HCT116 (cell line): ENCODE results near the gene SCARF2. TPM values are rescaled to one million over a fixed set of nuclear protein-coding genes. Genes with fewer than 3 reads are reported as not detected.

Experiments used
- ATAC-seq: fragments of 200-7000 bp; cut with Tn5 transposase; 2 replicates; pipeline ENCODE4 v1.9.1; 2020; ENCODE audit warnings: mild to moderate bottlenecking, moderate library complexity
- BruUV-seq: library from RNA; stranded (reverse); fragments of 400-500 nt; replicated peaks from 2 replicates; lab custom pipeline; 2021; lab: Mats Ljungman, UMichigan
- CTCF ChIA-PET: fragments of 300-600 bp; sonication (Branson Sonifier 250); formaldehyde crosslinking; loops from one replicate; lab custom pipeline; 2021; ENCODE audit warnings: antibody characterized with exemption; lab: Charles Lee
- POLR2A ChIA-PET: fragments of 300-600, 350-600 bp; sonication (Branson Sonifier 250); formaldehyde crosslinking; loops from one replicate; lab custom pipeline; 2021; ENCODE audit warnings: antibody characterized with exemption; lab: Charles Lee
- RAD21 ChIA-PET, 2 experiments: fragments of 300-600 bp; sonication (Branson Sonifier 250); formaldehyde crosslinking; loops; one replicate each; lab custom pipeline; 2023; ENCODE audit warnings: low total read pairs in 2 of 2; ENCODE audit not compliant: uncharacterized antibody in 2 of 2, unreplicated experiment in 2 of 2, low non-redundant PET in 1 of 2; lab: Charles Lee
- DNase-seq: peaks from one replicate; pipeline ENCODE4 v3.0.0-alpha.2; 2010; ENCODE audit warnings: low read depth, low spot score
- H2AFZ ChIP-seq: fragments of 200-600 bp; shearing (Covaris generic), sonication (generic); 2 replicates; pipeline ENCODE4 v1.6.1; 2017; ENCODE audit warnings: low read depth, mixed run types, mixed read lengths, antibody characterized with exemption, low read length; ENCODE audit not compliant: poor library complexity, severe bottlenecking
- H3K27ac ChIP-seq: 2 replicates; pipeline ENCODE4 v1.5.1; 2012; ENCODE audit warnings: low read depth, low read length
- H3K27me3 ChIP-seq: fragments of 200-600 bp; sonication (generic); 2 replicates; pipeline ENCODE4 v1.6.1; 2016; ENCODE audit warnings: mixed run types, low read length, mixed read lengths; ENCODE audit not compliant: insufficient read depth
- H3K36me3 ChIP-seq, 2 experiments: fragments of 200-500 bp in 1 of 2; fragments of 200-600 bp in 1 of 2; sonication (Bioruptor generic) in 1 of 2; sonication (generic) in 1 of 2; 2 replicates each; pipeline versions ENCODE4 v1.5.1 to v1.6.1; 2014 to 2016; ENCODE audit warnings: low read length in 2 of 2, inconsistent platforms in 1 of 2, mixed read lengths in 1 of 2, mixed run types in 1 of 2; ENCODE audit not compliant: insufficient read depth in 2 of 2, control insufficient read depth in 1 of 2
- H3K4me1 ChIP-seq, 2 experiments: fragments of 200-600 bp in 1 of 2; sonication (generic) in 1 of 2; 2 replicates each; pipeline versions ENCODE4 v1.5.1 to v1.6.1; 2012 to 2017; ENCODE audit warnings: low read length in 2 of 2, inconsistent platforms in 1 of 2, mild to moderate bottlenecking in 1 of 2, mixed read lengths in 1 of 2, mixed run types in 1 of 2, moderate library complexity in 1 of 2; ENCODE audit not compliant: insufficient read depth in 2 of 2, control insufficient read depth in 1 of 2
- H3K4me2 ChIP-seq: fragments of 200-600 bp; sonication (generic); 2 replicates; pipeline ENCODE4 v1.6.1; 2017; ENCODE audit warnings: mixed run types, low read length, mixed read lengths
- H3K4me3 ChIP-seq, 2 experiments: fragments of 200-600 bp in 1 of 2; sonication (generic) in 1 of 2; replicated peaks in 1 of 2; 2 replicates each; pipeline ENCODE4 v1.5.1; 2011 to 2016; ENCODE audit warnings: low read length in 2 of 2, control low read depth in 1 of 2, low read depth in 1 of 2, mild to moderate bottlenecking in 1 of 2, mixed read lengths in 1 of 2, mixed run types in 1 of 2
- H3K79me2 ChIP-seq: fragments of 200-600 bp; sonication (generic); 2 replicates; pipeline ENCODE4 v1.6.1; 2017; ENCODE audit warnings: mild to moderate bottlenecking, mixed run types, low read length, moderate library complexity, mixed read lengths; ENCODE audit not compliant: insufficient read depth
- H3K9ac ChIP-seq: fragments of 200-600 bp; sonication (generic); 2 replicates; pipeline ENCODE4 v1.6.1; 2016; ENCODE audit warnings: low read length, mixed read lengths
- H3K9me2 ChIP-seq: fragments of 200-600 bp; sonication (generic), shearing (Covaris generic); 2 replicates; pipeline ENCODE4 v1.6.1; 2017; ENCODE audit warnings: mixed run types, mild to moderate bottlenecking, moderate library complexity; ENCODE audit not compliant: insufficient read depth
- H3K9me3 ChIP-seq, 2 experiments: fragments of 200-500 bp in 1 of 2; fragments of 200-600 bp in 1 of 2; sonication (Bioruptor generic) in 1 of 2; sonication (generic) in 1 of 2; 2 replicates each; pipeline ENCODE4 v1.6.1; 2014 to 2017; ENCODE audit warnings: low read length in 2 of 2, mixed read lengths in 2 of 2, inconsistent platforms in 1 of 2, low read depth in 1 of 2, mild to moderate bottlenecking in 1 of 2, mixed run types in 1 of 2, moderate library complexity in 1 of 2; ENCODE audit not compliant: control insufficient read depth in 1 of 2, insufficient read depth in 1 of 2
- H4K20me1 ChIP-seq: fragments of 200-600 bp; sonication (generic), shearing (Covaris generic); 2 replicates; pipeline ENCODE4 v1.6.1; 2017; ENCODE audit warnings: mixed run types, mild to moderate bottlenecking, moderate library complexity; ENCODE audit not compliant: insufficient read depth
- CBX3 ChIP-seq: IDR thresholded peaks from 2 replicates; pipeline ENCODE4 v1.6.1; 2012; ENCODE audit warnings: low read depth
- CEBPB ChIP-seq: IDR thresholded peaks from 2 replicates; pipeline ENCODE4 v1.6.1; 2012; ENCODE audit warnings: low read depth
- EGR1 ChIP-seq: IDR thresholded peaks from 2 replicates; pipeline ENCODE4 v1.6.1; 2012; ENCODE audit warnings: low read depth
- EZH2phosphoT487 ChIP-seq: fragments of 200-600 bp; IDR thresholded peaks from 2 replicates; pipeline ENCODE4 v1.6.1; 2018; ENCODE audit warnings: antibody characterized with exemption, borderline replicate concordance
- FOSL1 ChIP-seq: IDR thresholded peaks from 2 replicates; pipeline ENCODE4 v1.6.1; 2012; ENCODE audit warnings: low read depth
- MAX ChIP-seq: IDR thresholded peaks from 2 replicates; pipeline ENCODE4 v1.6.1; 2012
- POLR2A ChIP-seq: IDR thresholded peaks from 2 replicates; pipeline ENCODE4 v1.7.0; 2011; ENCODE audit warnings: borderline replicate concordance; ENCODE audit not compliant: insufficient read depth, insufficient read length; ENCODE audit errors: extremely low read depth
- POLR2AphosphoS5 ChIP-seq: IDR thresholded peaks from 2 replicates; pipeline ENCODE4 v1.6.1; 2011; ENCODE audit warnings: mild to moderate bottlenecking, low read depth, low read length, moderate library complexity
- SIN3A ChIP-seq: IDR thresholded peaks from 2 replicates; pipeline ENCODE4 v1.6.1; 2012; ENCODE audit warnings: low read depth
- TCF7L2 ChIP-seq: IDR thresholded peaks from 2 replicates; pipeline ENCODE4 v1.7.0; 2011; ENCODE audit warnings: borderline replicate concordance, inconsistent platforms; ENCODE audit not compliant: insufficient read depth, insufficient read length; ENCODE audit errors: extremely low read depth
- ZBTB33 ChIP-seq: IDR thresholded peaks from 2 replicates; pipeline ENCODE4 v1.6.1; 2011; ENCODE audit warnings: mild to moderate bottlenecking, low read length, moderate library complexity; ENCODE audit not compliant: insufficient replicate concordance; ENCODE audit errors: extremely low read depth
- ZNF274 ChIP-seq: fragments of 200-500 bp; sonication (Bioruptor generic); IDR thresholded peaks from 2 replicates; pipeline ENCODE4 v1.6.1; 2014; ENCODE audit warnings: mild to moderate bottlenecking, low read depth, low read length, inconsistent platforms
- intact Hi-C: fragments of 100-400 bp; cut with micrococcal nuclease; formaldehyde crosslinking; loops from 2 replicates; pipeline ENCODE4 v1.10.0; 2022
- total RNA-seq: library from RNA; stranded (reverse); gene quantifications from one replicate; pipeline ENCODE4 v1.2.1, GENCODE V29; 2021; ENCODE audit not compliant: unreplicated experiment
- TF ChIP-seq, protein P1 (sequence below): IDR thresholded peaks from 2 replicates; pipeline ENCODE4 v1.6.1; 2012

SCARF2 gene
- total RNA-seq, 1 experiment from 2014 or later: 2.5 TPM

- H3K4me2 ChIP-seq: no peak overlapping the region
- H4K20me1 ChIP-seq: no peaks in the 10 kb centered on the region
- BruUV-seq: no TSS peak
- ATAC-seq (no peak), DNase-seq (no peak)
- H3K27ac ChIP-seq: no peak overlapping the region
- POLR2A ChIA-PET: no interaction called here
- no peaks in the 10 kb centered on the region for H3K9me3 ChIP-seq
- H3K79me2 ChIP-seq: no peaks in the 10 kb centered on the region
- CTCF ChIA-PET: no interaction called here
- no peak overlapping the region for H3K4me3 ChIP-seq
- intact Hi-C loops: no loop called here
- H3K27me3 ChIP-seq: no peaks in the 10 kb centered on the region
- no peaks in the 10 kb centered on the region for H3K9me2 ChIP-seq
- no peak overlapping the region for H3K9ac ChIP-seq
- no peak for TF ChIP-seq POLR2AphosphoS5
- RAD21 ChIA-PET: no interaction called here
- H3K4me1 ChIP-seq: no peaks in the 10 kb centered on the region
- no peaks in the 10 kb centered on the region; a peak in 1 of 4 replicates for H3K36me3 ChIP-seq
- no peak overlapping the region for H2AFZ ChIP-seq
Measured at GRCh38 chr22:20464912-20465758, 27.5 kb upstream of the SCARF2 start.

DNA sequence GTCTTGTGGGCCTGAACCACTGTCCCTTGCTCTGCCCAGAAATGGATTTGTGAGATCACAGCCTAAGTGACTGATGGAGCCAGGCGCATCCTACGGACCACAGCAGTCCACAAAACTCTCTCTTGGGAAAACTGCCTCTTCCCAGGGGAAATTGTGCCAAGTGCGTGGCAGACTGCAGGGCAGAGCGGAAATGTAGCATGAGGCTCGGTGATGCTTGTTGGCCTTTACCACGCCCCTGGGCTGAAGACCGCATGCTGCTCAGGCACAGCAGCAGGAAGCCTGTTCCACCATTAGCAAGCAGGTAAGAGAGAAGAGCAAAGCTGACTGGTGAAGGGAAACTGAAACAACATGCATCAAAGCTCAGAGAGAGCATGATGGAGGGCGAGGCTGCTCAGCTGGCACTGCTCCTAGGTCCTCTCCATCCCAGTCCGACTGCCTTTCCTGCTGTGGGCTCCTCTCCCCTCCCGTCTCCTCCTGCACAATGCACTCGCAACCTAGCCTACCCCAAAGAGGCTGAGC is 26.5 kb upstream of the SCARF2 start:
- intact Hi-C loops: no loop called here
- Histone ChIP-seq H3K27me3 (no peaks in the 10 kb centered on the region), H3K4me2 (no peak overlapping the region), H3K79me2 (no peaks in the 10 kb centered on the region), H4K20me1 (no peaks in the 10 kb centered on the region), H3K9me3 (no peaks in the 10 kb centered on the region), H3K36me3 (no peaks in the 10 kb centered on the region; a peak in 1 of 4 replicates), H3K9me2 (no peaks in the 10 kb centered on the region), H2AFZ (no peak overlapping the region), H3K27ac (no peak overlapping the region), H3K4me3 (no peak overlapping the region), H3K9ac (no peak overlapping the region), H3K4me1 (no peaks in the 10 kb centered on the region)
- no peak for DNase-seq
- ATAC-seq: no peak
- BruUV-seq: no TSS peak
- ChIA-PET CTCF (no interaction called here), RAD21 (no interaction called here), POLR2A (no interaction called here)
- TF ChIP-seq FOSL1 (no peak), EZH2phosphoT487 (no peak), CEBPB (no peak), MAX (no peak), TCF7L2 (no peak), POLR2A (no peak), CBX3 (no peak), ZNF274 (no peak), SIN3A (no peak), ZBTB33 (no peak), EGR1 (no peak)
- TF ChIP-seq, protein P1, sequence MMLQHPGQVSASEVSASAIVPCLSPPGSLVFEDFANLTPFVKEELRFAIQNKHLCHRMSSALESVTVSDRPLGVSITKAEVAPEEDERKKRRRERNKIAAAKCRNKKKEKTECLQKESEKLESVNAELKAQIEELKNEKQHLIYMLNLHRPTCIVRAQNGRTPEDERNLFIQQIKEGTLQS: no peak
